ENCODE results near the gene ERG.

Gene ERG

DNA sequence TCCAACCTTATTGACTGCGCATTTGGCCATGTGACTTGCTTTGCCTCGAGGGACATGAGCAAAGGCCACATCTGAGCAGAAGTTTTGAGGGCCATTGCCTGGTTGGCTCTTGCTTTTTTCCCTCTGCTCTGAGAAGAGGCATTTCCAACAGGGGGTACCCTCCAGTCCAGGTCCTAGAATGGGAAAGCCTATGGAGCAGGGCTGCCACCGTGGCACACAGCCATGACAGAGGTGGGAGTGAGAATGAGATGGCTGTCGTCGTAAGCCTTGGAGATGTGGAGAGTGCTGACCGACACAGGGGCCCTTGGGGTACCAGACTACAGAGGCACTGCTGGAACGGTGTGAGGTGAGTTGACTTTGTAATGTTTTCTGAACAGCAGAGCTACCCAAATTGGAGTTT, 138.4 kb downstream of the ERG start:
- Histone ChIP-seq H3K27me3 (no peaks in the 10 kb centered on the region), H3K27ac (no peak overlapping the region), H3K9me3 (no peaks in the 10 kb centered on the region), H3K36me3 (no peaks in the 10 kb centered on the region), H3K4me1 (peaks cover 0 to 6% (median 2%) of the 10 kb centered on the region in 4 donors), H3K4me3 (no peak overlapping the region)
- intact Hi-C loops (cut with DNase I; ENCODE audit: low total_unique reads), result no loop called here
- TF ChIP-seq, protein P1, sequence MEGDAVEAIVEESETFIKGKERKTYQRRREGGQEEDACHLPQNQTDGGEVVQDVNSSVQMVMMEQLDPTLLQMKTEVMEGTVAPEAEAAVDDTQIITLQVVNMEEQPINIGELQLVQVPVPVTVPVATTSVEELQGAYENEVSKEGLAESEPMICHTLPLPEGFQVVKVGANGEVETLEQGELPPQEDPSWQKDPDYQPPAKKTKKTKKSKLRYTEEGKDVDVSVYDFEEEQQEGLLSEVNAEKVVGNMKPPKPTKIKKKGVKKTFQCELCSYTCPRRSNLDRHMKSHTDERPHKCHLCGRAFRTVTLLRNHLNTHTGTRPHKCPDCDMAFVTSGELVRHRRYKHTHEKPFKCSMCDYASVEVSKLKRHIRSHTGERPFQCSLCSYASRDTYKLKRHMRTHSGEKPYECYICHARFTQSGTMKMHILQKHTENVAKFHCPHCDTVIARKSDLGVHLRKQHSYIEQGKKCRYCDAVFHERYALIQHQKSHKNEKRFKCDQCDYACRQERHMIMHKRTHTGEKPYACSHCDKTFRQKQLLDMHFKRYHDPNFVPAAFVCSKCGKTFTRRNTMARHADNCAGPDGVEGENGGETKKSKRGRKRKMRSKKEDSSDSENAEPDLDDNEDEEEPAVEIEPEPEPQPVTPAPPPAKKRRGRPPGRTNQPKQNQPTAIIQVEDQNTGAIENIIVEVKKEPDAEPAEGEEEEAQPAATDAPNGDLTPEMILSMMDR (IDR thresholded peaks at IDR 0.05), result no peak
- no peak for DNase-seq

DNA sequence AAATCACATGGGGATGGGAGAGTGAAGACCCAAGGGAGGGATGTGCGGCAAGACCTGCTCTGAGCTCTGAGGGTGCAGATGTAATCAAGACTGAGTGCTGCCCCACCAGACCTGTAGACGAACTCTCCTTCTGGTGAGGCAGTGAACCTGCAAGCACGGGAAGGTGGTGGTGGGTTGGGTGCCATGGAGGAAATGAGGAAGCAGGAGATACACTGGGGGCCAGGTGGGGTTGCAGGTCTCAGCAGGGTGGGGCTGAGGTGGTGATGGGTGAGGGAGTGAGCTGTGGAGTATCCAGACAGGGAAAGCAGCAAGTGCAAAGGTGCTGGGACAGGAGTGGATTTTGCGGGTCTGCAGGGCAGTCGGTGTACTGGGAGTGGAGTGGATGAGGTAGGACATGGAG, 139.2 kb downstream of the ERG start:
- Histone ChIP-seq H3K4me1 (peaks cover 0 to 6% (median 2%) of the 10 kb centered on the region in 4 donors), H3K9me3 (no peaks in the 10 kb centered on the region), H3K4me3 (no peak overlapping the region), H3K27me3 (no peaks in the 10 kb centered on the region), H3K27ac (no peak overlapping the region), H3K36me3 (no peaks in the 10 kb centered on the region)
- TF ChIP-seq, protein P1 (IDR thresholded peaks at IDR 0.05), result no peak
- intact Hi-C loops (cut with DNase I; ENCODE audit: low total_unique reads), result no loop called here
- DNase-seq, result no peak

- Histone ChIP-seq H3K36me3 (no peaks in the 10 kb centered on the region), H3K27me3 (no peaks in the 10 kb centered on the region), H3K27ac (no peak overlapping the region), H3K4me1 (peaks cover 0 to 6% (median 2%) of the 10 kb centered on the region in 4 donors), H3K4me3 (no peak overlapping the region), H3K9me3 (no peaks in the 10 kb centered on the region)
- TF ChIP-seq, protein P1 (IDR thresholded peaks at IDR 0.05), result no peak
- DNase-seq, result no peak
- intact Hi-C loops (cut with DNase I; ENCODE audit: low total_unique reads), result no loop called here
These were observed 139.6 kb downstream of the ERG start for GRCh38 chr21:38358666-38359065.

- Histone ChIP-seq H3K36me3 (no peaks in the 10 kb centered on the region), H3K27ac (no peak overlapping the region), H3K9me3 (no peaks in the 10 kb centered on the region), H3K4me1 (peaks cover 0 to 10% (median 2%) of the 10 kb centered on the region in 4 donors), H3K27me3 (no peaks in the 10 kb centered on the region), H3K4me3 (no peak overlapping the region)
- TF ChIP-seq, protein P1 (IDR thresholded peaks at IDR 0.05), result no peak
- intact Hi-C loops (cut with DNase I; ENCODE audit: low total_unique reads), result no loop called here
- DNase-seq, result no peak
These were observed 140.2 kb downstream of the ERG start for GRCh38 chr21:38358098-38358497.

- DNase-seq, result no peak
- H3K4me1 ChIP-seq, result peaks cover 0 to 20% (median 10%) of the 10 kb centered on the region in 4 donors
- H3K4me3 ChIP-seq, result no peak overlapping the region
- no peaks in the 10 kb centered on the region for H3K9me3 ChIP-seq
- TF ChIP-seq, protein P1 (IDR thresholded peaks at IDR 0.05), result no peak
- no peak overlapping the region for H3K27ac ChIP-seq
- no peaks in the 10 kb centered on the region for H3K36me3 ChIP-seq
- no peaks in the 10 kb centered on the region for H3K27me3 ChIP-seq
- intact Hi-C loops (cut with DNase I; ENCODE audit: low total_unique reads), result no loop called here
These were observed 141.2 kb downstream of the ERG start for GRCh38 chr21:38356883-38357625.

Measured in tibial artery (tissue), 4 donors.